GM19238 (cell line): Measurements from ENCODE around the gene PLCB3.
"Not testable (repeated sequence)": the region's sequence is repeated elsewhere in the genome, so short reads cannot be mapped to it uniquely, and the experiment has no call there.

Experiments used
- DNase-seq: peaks from one replicate; pipeline ENCODE4 v3.0.0; 2011; ENCODE audit warnings: low spot score; ENCODE audit not compliant: insufficient read length

Gene PLCB3

DNA sequence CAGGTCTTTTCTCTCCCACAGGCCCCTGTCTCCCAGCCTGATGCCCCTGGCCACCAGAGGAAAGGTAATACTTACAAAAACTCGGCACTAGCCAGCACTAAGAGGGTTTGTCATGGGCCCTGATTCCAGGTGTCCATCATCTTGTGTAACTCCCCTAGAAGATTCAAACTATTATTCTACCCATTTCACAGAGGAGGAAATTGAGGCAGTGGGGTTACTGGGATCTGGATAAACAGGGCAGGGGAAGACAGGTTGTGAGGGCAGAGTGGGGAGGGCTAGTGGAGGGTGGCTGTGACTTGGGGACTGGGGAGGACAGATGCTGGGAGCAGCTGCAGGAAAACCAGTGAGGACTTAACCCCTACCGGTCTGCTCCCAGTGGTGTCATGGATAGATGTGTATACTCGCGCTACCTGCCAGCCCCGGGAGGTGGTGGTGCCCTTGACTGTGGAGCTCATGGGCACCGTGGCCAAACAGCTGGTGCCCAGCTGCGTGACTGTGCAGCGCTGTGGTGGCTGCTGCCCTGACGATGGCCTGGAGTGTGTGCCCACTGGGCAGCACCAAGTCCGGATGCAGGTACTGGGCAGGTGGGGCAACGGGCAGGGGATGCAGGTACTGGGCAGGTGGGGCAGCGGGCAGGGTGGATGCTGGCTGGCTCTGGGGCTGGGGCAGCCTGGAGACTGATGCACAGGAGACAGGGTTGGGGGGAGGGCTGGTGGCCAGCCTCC lies 15.7 kb upstream of the PLCB3 start:
- no peak for DNase-seq

DNA sequence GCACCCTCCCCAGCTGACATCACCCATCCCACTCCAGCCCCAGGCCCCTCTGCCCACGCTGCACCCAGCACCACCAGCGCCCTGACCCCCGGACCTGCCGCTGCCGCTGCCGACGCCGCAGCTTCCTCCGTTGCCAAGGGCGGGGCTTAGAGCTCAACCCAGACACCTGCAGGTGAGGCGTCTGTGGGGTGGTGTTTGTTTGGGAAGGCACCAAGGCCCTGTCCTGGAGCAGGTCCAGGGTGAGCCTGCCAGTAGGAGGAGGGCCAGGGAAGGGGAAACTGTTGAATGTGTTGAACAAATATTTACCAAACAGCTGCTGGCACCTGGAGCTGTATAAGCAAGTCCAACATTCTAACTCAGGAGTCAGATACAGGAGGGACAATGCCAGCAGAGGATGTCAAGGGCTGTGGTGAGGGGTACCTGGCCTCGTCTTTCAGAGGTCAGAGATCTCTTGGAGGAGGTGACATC lies 13.8 kb upstream of the PLCB3 start:
- DNase-seq, result no peak

GRCh38 chr11:64238076-64238475 lies 13.3 kb upstream of the PLCB3 start:
- DNase-seq, result no peak

- no peak for DNase-seq
Measured at GRCh38 chr11:64238999-64239398, 12.3 kb upstream of the PLCB3 start.

- no peak for DNase-seq
Measured at GRCh38 chr11:64239662-64240434, 11.5 kb upstream of the PLCB3 start.

DNA sequence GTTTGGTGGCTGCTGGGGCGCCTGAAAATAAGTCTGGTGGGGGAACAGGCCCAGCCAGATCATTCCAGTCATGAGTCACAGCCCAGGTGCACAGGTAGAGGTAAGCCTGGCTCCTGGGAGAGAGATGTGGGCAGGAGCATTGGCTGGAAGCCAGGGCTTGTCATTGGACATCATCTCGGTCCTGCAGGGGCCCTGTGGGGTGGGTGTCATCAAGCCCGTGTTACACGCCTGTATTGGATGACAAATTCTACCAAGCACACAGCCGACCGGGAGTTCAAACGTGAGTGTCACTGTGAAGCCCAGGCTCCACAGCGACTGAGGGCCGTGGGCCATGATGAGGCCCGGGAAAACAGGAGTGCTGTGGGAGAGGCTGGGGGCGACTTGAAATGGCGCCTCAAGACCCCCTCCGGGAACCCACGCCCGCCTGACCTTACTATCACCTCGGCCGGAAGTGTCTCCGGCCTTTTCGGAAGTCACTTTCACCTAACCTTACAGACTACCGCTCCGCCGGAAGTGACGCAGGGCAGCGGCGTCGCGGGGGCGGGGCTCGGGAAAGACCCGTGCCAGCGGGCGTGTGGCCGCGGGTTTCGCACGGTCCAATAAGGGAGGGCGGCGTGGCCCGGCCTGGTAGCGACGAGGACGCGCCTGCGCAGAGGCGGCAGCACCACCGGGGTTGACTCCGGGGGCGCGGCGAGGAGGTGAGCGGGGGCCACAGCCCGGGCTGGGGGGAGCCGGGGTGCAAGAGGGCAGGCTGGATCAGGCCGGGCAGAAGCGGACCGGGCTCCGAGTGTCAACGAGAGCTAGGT lies 10.7 kb upstream of the PLCB3 start, which contains the start of gene FKBP2:
Gene FKBP2 (plus strand): TSS at position 661 of the 806 bp plus-strand sequence. CDS start 1,293 bp downstream, outside the sequence.
- peak; percentile 97 for DNase-seq

DNA sequence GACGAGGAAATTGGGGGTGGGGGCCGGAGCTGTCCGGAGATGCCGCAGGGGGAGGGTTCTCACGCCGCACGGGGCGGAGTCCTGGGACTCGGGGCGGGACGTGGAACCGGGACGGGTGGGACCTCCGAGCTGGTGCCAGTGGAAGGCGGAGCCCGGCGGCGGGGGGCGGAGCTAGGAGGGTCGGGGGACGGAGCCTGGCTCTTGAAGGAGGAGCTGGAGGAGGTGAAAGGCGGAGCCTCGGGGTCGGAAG lies 10.2 kb upstream of the PLCB3 start:
- peak; percentile 92 for DNase-seq

DNA sequence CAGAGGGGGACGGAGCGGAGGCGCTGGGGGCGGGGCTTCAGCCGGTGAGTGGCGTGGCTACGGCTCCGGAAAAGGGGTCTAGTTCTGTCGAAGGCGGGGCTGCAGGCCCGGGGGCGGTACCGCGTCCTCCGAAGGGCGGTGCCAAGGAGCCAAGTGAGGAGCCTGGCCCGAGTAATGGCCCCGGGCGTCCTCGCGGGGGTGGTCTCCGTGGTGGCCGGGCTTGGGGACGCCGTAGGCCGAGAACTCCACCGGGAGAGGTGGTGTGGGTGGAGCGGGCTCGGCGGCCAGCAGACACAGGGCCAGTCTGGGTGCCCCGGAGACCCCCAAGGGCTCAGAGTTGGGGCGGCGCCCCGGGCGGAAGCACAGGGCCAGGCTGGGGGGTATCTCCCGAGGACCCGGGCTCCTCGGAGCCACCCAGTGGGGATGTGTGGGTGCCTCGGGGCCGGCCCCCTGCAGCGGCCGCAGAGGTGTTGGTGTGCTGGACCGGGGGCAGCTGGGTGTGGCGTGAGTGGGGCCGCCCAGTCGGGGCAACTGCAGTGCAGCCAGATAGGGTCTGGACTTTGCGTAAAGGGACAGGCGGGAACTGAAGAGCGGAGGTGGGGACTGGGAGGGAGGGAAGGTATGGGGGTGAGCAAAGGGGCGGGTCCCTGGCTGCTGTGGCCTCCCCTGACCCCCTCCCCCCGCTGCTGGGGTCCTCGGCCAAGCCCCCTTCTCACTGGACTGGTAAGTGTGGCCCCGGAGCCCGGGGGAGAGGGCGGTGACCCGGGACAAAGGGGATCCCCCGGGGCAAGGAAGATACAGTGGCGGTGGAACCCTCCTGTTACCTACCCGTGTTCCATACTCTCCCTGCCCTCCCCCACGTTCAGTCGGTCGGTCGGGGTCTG lies 9.6 kb upstream of the PLCB3 start:
- no peak for DNase-seq

DNA sequence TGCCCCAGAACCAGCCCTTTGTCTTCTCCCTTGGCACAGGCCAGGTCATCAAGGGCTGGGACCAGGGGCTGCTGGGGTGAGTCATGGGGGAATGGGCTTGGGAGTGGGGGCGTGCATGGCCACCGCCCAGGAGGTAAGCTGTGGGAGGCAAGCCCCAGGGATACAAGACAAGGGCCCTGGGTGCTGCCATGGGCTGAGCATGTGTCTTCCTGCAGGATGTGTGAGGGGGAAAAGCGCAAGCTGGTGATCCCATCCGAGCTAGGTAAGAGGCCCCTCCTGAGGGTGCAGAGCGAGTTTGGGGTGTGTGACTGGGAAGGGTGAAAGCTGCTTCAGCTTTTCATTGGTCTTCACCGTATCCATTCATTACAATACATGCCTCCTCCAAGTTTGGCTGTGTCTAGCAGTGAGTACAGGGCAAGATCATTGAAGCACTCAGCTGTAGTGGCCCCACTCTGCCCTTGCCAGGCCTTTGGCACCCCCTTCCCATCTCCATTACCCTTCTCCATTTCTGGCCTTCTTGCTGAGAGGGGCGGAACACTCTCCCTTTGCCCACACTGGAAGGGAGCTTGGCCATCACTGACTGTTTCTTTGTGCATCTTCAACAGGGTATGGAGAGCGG lies 8.0 kb upstream of the PLCB3 start:
- no peak for DNase-seq

GRCh38 chr11:64244107-64244506 lies 7.2 kb upstream of the PLCB3 start:
- DNase-seq, result no peak

- no peak for DNase-seq
Measured at GRCh38 chr11:64244966-64245365, 6.4 kb upstream of the PLCB3 start.

DNA sequence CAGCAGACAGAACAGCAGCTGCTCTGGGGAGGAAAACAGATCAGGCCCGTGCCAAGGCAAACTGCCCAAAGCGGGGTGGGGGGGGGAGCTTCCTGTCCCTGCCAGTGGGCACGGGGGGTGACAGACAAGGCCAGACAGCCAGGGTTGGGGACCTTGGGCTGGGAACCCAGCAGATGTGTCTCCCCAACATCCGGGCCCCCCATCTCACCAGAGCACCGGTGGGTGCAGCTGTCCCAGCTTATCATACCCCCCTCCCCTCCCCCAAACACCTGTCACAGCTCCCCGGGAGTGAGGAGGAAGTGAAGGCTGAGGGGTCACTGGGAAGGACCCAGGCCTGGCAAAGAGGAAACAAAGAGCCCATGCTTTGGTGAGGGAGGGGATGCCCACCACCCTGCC lies 5.9 kb upstream of the PLCB3 start:
- no peak for DNase-seq

DNA sequence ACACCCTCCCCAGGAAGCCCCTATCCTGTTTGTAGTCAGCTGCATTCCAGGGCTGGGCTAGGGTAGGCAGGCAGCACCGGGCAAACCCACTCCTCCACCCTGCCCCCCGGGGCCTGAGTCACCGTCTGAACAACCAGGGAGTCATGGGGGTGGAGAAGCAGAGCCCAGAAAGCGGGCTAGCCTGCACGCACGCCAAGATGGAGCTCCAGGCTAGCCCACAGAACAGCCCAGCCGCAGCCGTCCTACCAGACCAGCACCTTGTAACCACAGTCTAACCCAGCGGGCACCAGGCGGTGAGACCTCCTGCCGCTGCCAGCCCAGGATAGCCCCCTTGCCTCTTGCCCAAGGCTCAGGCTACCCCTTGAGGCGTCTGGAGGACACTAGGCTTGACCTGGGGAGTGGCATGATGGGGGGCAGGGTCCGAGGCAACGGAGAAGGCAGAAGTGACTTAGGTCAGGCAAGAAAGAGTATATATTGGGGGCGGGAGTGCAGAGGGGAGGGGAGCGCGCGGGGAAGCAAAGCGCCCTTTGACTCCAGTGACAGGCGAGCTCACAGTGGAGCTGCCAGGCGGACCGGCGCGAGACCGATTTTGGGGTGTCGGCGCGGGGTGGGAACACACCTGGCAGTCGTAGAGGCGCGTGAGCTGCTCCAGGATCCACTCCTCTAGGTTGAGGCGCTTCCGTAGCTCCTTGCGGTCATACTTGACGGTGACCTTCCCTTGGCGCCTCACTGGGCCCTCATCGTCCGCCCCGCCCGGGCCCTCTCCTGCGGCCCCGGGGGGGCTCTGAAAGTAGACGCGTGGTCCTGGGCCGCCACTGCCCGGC lies 5.3 kb upstream of the PLCB3 start:
- DNase-seq, result no peak

DNA sequence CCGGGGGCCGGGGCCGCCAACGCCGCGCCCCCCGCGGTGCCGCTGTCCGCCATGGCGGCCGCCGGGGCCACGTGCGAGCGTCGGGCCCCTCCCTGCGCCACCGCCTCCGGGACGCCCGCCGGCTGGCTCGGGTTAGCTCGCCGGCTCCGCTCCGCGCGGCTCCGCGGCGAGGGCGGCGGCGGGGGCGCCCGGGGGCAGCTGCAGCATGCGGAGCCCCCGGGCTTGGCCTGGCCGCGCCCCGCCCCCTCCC lies 4.8 kb upstream of the PLCB3 start:
- not testable (repeated sequence) for DNase-seq

GRCh38 chr11:64246871-64247728 lies 4.2 kb upstream of the PLCB3 start, which contains the start of gene PPP1R14B:
Gene PPP1R14B, minus strand, starts transcription at chr11:64246943. Its CDS starts 270 bp downstream, at chr11:64246673.
- peak; percentile 92 for DNase-seq

GRCh38 chr11:64247729-64248531 lies 3.4 kb upstream of the PLCB3 start:
- no peak for DNase-seq

- no peak for DNase-seq
Measured at GRCh38 chr11:64248578-64248977, 2.8 kb upstream of the PLCB3 start.

DNA sequence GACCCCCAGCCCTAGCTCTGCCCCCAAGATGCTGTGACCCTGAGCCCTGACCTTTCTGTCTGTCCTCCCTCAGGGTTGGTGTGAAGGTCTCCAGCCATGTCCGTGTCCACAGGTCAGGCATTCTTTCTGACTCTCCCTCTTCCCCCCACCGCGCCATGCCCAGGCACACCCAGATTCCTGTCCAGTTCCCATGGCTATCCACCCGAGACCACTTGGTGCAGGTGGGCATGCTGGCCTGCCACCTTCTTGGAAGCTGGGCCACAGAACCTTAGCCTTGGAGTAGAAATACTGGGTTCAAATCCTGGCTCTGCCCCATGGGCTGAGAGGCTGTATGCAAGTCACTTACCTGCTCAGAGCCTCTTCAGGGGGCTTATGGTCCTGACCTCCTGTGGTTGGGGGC lies 2.3 kb upstream of the PLCB3 start:
- DNase-seq, result no peak
